Immature natural killer cell (primary cell): ENCODE results near the gene RPL39L. TPM values are rescaled to one million over a fixed set of nuclear protein-coding genes. Genes with fewer than 3 reads are reported as not detected.

Experiments used
- DNase-seq, 3 donors: peaks; one replicate each; pipeline ENCODE4 v3.0.0; 2022; ENCODE audit warnings: mixed read lengths in 1 of 3
- H3K27ac Mint-ChIP-seq, 6 donors: one replicate each; pipeline ENCODE4 v1.8.0; 2020; ENCODE audit warnings: mixed read lengths in 6 of 6, mild to moderate bottlenecking in 5 of 6, inconsistent platforms in 4 of 6, moderate library complexity in 3 of 6
- H3K27me3 Mint-ChIP-seq, 3 donors: one replicate each; pipeline ENCODE4 v1.8.0; 2020 to 2021; ENCODE audit warnings: low read depth in 3 of 3, mild to moderate bottlenecking in 3 of 3, mixed read lengths in 3 of 3, moderate library complexity in 3 of 3, inconsistent platforms in 1 of 3
- H3K36me3 Mint-ChIP-seq, 3 donors: one replicate each; pipeline ENCODE4 v1.8.0; 2020; ENCODE audit warnings: mixed read lengths in 3 of 3, inconsistent platforms in 2 of 3, mild to moderate bottlenecking in 2 of 3
- H3K4me1 Mint-ChIP-seq, 2 donors: one replicate each; pipeline ENCODE4 v1.8.0; 2020; ENCODE audit warnings: inconsistent platforms in 2 of 2, mild to moderate bottlenecking in 2 of 2, mixed read lengths in 2 of 2, moderate library complexity in 1 of 2
- H3K4me3 Mint-ChIP-seq, 5 donors: one replicate each; pipeline ENCODE4 v1.8.0; 2020; ENCODE audit warnings: mild to moderate bottlenecking in 5 of 5, mixed read lengths in 5 of 5, inconsistent platforms in 3 of 5, moderate library complexity in 3 of 5
- H3K9me3 Mint-ChIP-seq, 6 donors: one replicate each; pipeline ENCODE4 v1.8.0; 2020; ENCODE audit warnings: mild to moderate bottlenecking in 6 of 6, mixed read lengths in 6 of 6, inconsistent platforms in 4 of 6, moderate library complexity in 3 of 6
- polyA plus RNA-seq, 3 donors: library from polyadenylated mRNA; unstranded; fragments of 300-500 nt; fragmentation: Illumina TruSeq; gene quantifications; one replicate each; pipeline ENCODE4 v1.2.3, GENCODE V29; 2021

RPL39L gene
- polyA plus RNA-seq, 3 donors from 2014 or later = 15.3 to 33.5 (median 31.8) TPM

DNA sequence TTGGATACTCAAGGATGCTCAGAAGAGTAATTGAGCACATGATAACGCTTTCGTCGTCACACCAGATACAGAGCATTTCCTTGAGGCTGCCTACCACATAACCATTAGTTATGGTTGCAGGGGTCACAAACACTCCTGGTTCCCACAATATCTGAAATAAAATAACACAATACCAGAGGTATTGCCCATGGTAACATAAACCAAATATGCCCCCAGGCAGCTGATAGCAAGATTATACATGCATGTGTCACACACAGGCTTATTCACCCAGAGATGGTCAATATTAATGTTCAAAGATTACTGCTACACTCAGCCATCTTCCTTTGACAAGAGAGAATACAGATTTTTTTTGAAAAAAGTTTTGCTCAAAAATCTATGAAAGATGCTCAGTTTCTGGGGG lies 7.3 kb downstream of the RPL39L start:
- DNase-seq = no peak
- peaks cover 50 to 57% of the 10 kb centered on the region in 2 donors for H3K4me1 Mint-ChIP-seq
- H3K9me3 Mint-ChIP-seq = peaks cover 0 to 3% (median 0%) of the 10 kb centered on the region in 6 donors
- peaks cover 7 to 14% (median 11%) of the 10 kb centered on the region in 3 donors for H3K36me3 Mint-ChIP-seq
- peaks cover 4 to 9% (median 4%) of the 10 kb centered on the region in 3 donors for H3K27me3 Mint-ChIP-seq
- no peak overlapping the region for H3K4me3 Mint-ChIP-seq
- H3K27ac Mint-ChIP-seq = peak overlapping the region; percentile 75 to 100 (median 98)

DNA sequence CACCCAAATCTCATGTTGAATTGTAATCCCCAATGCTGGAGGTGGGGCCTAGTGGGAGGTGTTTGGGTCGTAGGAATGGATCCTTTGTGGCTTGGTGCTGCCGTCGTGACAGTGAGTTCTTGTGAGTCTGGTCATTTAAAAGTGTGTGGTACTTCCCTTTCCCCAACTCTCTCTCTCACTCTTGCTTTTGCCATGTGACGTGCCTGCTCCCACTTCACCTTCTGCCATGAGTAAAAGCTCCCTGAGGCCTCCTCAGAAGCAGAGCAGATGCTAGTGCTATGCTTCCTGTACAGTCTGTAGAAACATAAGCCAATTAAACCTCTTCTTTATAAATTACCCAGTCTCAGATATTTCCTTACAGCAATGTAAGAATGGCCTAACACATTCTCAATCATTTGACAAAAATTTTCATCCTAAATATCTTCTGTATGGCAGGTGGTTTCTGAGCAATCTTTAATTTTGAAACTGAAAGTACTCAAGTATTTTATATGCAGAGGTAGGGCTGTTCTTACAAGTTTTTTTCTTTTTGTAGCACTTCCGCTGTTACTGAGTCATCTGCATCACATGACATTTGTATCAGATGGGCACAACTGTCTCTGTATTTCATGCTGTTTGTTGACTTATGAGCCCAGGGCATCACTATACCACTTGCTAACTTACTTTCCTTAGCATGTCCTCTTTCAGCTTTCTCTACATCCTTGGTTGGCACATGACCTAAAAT lies 8.8 kb downstream of the RPL39L start:
- H3K9me3 Mint-ChIP-seq = peaks cover 0 to 3% (median 0%) of the 10 kb centered on the region in 6 donors
- H3K27me3 Mint-ChIP-seq = peaks cover 4 to 9% (median 7%) of the 10 kb centered on the region in 3 donors
- H3K4me1 Mint-ChIP-seq = peaks cover 52 to 54% of the 10 kb centered on the region in 2 donors
- peak overlapping the region; percentile 68 to 83 (median 78) for H3K4me3 Mint-ChIP-seq
- peak overlapping the region; percentile 94 to 100 (median 98) for H3K27ac Mint-ChIP-seq
- DNase-seq = peak; percentile 81 to 85 (median 83)
- H3K36me3 Mint-ChIP-seq = peaks cover 4 to 13% (median 6%) of the 10 kb centered on the region in 3 donors

DNA sequence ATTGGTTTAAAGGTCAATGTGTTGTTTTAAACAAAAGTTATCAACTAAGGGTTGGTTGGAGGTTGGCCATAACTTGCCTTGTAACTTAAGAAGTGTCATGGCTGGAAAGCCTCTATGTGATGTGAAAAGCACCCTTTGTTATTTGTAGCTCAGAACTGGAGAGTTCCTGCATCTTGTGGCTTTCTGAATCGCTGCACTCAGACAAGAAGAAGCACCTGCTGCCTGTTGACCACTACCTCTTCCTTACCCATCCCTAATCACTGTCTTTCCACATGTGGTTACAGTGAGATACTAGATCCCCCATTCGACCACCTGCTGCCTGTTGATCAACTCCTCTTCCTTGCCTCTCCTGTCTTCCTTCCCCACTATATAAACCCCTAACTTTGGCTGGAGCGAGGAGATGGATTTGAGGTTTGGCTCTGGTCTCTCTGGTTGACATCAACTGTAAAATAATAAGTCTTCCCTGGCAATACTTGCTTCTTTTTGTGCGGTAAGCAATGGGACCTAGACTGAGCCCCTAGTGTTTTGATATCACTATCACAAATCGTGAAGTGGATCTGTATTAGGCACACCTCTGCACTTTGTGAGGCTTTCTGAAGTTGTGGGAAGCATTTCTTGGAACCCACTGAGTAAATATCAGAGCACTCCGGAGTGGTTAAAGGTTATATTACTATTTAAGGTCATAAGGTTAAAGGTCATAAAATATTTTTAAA lies 13.8 kb downstream of the RPL39L start:
- H3K27ac Mint-ChIP-seq = peak overlapping the region in 1 of 6 donors; percentile 23
- H3K4me3 Mint-ChIP-seq = no peak overlapping the region
- no peak for DNase-seq
- H3K36me3 Mint-ChIP-seq = peaks cover 0 to 8% (median 2%) of the 10 kb centered on the region in 3 donors
- H3K27me3 Mint-ChIP-seq = peaks cover 0 to 4% (median 4%) of the 10 kb centered on the region in 3 donors
- H3K9me3 Mint-ChIP-seq = no peaks in the 10 kb centered on the region
- peaks cover 21 to 24% of the 10 kb centered on the region in 2 donors for H3K4me1 Mint-ChIP-seq

DNA sequence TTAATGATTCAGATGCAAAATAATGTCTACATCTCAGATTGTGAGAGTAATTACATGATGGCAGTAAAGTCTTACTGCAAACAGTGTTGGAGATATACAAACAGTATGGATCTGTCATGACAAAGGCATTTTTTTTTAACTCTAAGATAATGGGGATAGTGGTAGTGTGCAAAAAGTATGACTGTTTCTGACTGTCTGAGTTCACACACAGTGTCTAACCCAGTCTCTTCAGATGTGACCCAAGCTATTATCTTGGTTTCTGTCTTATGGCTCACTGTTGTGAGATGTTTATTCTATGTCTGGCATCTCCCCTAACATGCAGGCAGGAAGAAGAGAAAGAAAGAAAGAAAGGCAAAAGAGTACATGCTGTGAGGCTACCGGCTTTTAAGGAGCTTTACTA lies 17.0 kb downstream of the RPL39L start:
- Mint-ChIP-seq H3K27me3 (peaks cover 0 to 2% (median 0%) of the 10 kb centered on the region in 3 donors), H3K4me3 (no peak overlapping the region), H3K27ac (peak overlapping the region in 1 of 6 donors; percentile 20), H3K9me3 (no peaks in the 10 kb centered on the region), H3K4me1 (peaks cover 4 to 6% of the 10 kb centered on the region in 2 donors), H3K36me3 (peaks cover 0 to 15% (median 0%) of the 10 kb centered on the region in 3 donors)
- DNase-seq = no peak

DNA sequence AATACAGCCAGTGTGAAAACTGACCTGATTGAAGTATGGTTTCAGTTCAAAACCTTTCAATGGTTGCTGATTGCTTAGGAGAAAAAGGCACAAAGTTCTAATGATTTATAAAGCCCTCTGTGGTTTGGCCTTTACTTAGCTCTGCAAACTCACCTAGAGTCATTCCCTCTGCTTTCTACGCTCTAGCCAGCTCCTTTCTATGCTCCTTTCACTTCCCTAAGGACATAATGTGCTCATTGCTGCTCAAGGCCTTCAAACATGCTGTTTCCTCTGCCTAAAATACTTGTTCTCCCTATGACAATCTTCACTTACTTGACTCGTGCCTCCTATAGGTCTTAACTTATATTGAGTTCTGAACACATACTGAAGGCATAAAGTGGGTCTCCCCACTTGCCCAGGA lies 19.0 kb downstream of the RPL39L start:
- DNase-seq = no peak
- H3K4me1 Mint-ChIP-seq = peaks cover under 1 to 2% of the 10 kb centered on the region in 2 donors
- H3K36me3 Mint-ChIP-seq = peaks cover 0 to 12% (median 0%) of the 10 kb centered on the region in 3 donors
- H3K27me3 Mint-ChIP-seq = no peaks in the 10 kb centered on the region
- peak overlapping the region in 1 of 6 donors; percentile 32 for H3K27ac Mint-ChIP-seq
- no peaks in the 10 kb centered on the region for H3K9me3 Mint-ChIP-seq
- no peak overlapping the region for H3K4me3 Mint-ChIP-seq

DNA sequence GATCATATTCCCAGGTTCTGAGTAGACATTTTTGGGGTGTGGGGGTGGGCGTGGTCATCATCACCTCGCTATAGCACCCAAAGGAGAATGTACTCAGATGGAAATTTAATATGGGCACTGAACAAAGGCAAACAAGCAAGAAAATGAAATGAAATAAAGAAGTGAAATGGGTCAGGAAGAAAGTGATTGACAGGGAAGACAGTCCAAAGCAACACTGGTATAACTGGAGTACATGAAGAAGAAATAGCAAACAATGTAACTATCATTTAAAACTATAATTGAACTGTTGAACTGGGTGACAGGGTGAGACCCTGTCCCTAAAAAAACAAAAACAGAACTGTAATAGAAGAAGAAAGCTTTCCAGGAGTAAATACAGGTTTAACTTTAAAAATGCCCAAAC lies 24.8 kb downstream of the RPL39L start:
- DNase-seq = no peak
- Mint-ChIP-seq H3K27ac (no peak overlapping the region), H3K27me3 (peaks cover 0 to 2% (median 2%) of the 10 kb centered on the region in 3 donors), H3K9me3 (no peaks in the 10 kb centered on the region), H3K4me1 (peaks cover 0 to 7% of the 10 kb centered on the region in 2 donors), H3K4me3 (no peak overlapping the region), H3K36me3 (peaks cover 0 to 9% (median 0%) of the 10 kb centered on the region in 3 donors)

DNA sequence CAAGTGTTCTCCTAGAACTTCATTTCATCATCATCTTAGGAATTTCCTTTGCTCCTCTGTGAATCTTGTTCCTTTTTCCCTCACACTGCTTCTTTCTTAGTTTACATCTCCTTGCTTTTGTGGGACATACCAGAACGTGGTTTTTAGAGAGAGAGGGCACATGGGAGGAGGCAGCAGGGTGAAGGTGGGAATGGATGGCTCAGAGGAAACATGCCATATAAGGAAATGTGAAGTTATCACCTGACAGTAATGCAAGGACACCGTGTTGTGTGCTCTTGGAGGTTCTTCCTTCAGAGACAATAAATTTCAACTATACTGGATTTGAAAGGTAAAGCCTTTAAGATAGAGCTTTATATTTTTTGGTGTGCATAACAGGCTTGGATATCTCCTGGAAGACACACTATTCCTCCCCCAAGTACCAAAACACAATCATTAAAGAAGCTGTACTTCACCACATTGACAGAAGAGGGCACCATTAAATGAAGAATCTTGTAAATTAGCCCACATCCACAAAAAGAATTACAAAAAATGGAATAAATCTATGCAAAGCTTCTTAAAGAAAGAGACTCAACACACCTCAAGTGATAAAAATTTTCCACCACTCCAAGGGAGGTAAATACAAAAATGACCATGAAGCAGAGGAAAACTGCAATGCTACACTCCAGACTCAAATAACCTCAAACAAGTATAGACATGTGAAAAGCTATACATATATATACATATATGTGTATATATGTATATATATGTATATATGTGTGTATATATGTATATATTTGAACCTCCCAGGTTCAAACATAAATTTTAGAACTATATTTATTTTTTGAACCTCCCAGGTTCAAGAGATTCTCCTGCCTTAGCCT lies 26.1 kb downstream of the RPL39L start:
- peak; percentile 37 to 49 (median 43) for DNase-seq
- peaks cover 0 to 5% (median 0%) of the 10 kb centered on the region in 3 donors for H3K36me3 Mint-ChIP-seq
- no peak overlapping the region for H3K27ac Mint-ChIP-seq
- H3K4me3 Mint-ChIP-seq = no peak overlapping the region
- peaks cover 0 to 2% (median 2%) of the 10 kb centered on the region in 3 donors for H3K27me3 Mint-ChIP-seq
- peaks cover 0 to 7% of the 10 kb centered on the region in 2 donors for H3K4me1 Mint-ChIP-seq
- no peaks in the 10 kb centered on the region for H3K9me3 Mint-ChIP-seq

DNA sequence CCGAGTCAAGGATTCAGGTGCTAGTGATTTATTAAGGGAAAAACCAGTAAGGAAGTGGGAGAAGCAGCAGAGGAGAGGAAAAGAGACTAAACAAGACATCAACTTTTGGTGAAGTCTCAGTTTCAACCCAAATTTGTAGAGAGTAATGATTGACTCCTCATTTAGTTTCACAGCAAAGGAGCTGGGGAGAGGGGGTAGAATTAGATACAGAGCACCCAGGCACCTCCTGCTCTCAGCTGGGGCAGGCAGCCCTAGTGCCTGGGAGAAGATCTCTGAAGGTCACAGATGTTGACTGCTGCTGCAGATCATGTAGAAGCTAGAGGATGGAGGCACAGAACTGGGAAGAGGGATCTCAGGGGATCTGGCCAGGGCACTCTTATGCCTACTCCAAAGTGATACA lies 29.1 kb downstream of the RPL39L start:
- no peak overlapping the region for H3K4me3 Mint-ChIP-seq
- H3K36me3 Mint-ChIP-seq = no peaks in the 10 kb centered on the region
- peaks cover 2 to 5% (median 3%) of the 10 kb centered on the region in 3 donors for H3K27me3 Mint-ChIP-seq
- DNase-seq = no peak
- no peak overlapping the region for H3K27ac Mint-ChIP-seq
- no peaks in the 10 kb centered on the region for H3K9me3 Mint-ChIP-seq
- H3K4me1 Mint-ChIP-seq = peaks cover 3 to 15% of the 10 kb centered on the region in 2 donors

DNA sequence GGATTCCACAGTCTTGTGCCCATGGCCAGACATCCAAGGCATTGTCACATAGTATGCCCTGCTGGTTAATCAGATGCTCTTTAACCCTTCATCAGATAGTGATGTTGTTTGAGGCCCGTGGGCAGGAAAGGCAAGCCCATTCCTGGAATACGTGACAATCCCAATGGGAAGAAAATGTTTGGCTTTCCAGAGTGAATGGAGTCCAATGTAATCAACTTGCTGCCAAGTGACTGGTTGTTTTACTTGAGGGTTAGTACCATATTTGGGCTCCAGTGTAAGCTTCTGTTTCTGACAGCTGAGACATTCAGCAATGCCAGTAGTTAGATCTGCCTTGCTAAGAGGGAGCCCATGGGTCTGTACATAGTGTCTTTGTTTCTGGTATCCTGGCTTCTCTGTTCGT lies 31.3 kb downstream of the RPL39L start:
- Mint-ChIP-seq H3K27me3 (peaks cover 7 to 12% (median 11%) of the 10 kb centered on the region in 3 donors), H3K4me3 (no peak overlapping the region), H3K36me3 (no peaks in the 10 kb centered on the region), H3K4me1 (peaks cover 17 to 28% of the 10 kb centered on the region in 2 donors), H3K27ac (no peak overlapping the region), H3K9me3 (no peaks in the 10 kb centered on the region)
- no peak for DNase-seq

DNA sequence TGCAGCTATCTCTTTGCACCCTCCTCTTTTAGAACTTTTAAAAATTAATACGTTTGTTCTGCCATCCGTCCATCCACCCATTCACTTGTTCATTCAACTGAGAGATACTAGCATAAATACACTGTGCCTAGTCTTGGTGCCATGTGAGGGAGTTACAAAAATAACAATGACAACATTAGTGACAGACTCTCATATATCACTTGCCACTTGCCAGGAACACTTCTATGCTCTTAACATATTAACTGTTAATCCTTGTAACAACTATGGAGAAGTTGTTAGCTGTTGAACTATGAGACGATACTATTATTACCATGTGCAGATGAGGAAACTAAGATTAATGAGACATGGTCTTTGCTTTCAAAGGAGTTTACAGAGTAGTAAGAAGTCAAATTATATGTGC lies 33.6 kb downstream of the RPL39L start:
- Mint-ChIP-seq H3K4me1 (peaks cover 32 to 48% of the 10 kb centered on the region in 2 donors), H3K9me3 (no peaks in the 10 kb centered on the region), H3K27ac (no peak overlapping the region), H3K4me3 (peak overlapping the region in 2 of 5 donors; percentile 53 to 68), H3K27me3 (peaks cover 9 to 12% (median 9%) of the 10 kb centered on the region in 3 donors), H3K36me3 (no peaks in the 10 kb centered on the region)
- no peak for DNase-seq

DNA sequence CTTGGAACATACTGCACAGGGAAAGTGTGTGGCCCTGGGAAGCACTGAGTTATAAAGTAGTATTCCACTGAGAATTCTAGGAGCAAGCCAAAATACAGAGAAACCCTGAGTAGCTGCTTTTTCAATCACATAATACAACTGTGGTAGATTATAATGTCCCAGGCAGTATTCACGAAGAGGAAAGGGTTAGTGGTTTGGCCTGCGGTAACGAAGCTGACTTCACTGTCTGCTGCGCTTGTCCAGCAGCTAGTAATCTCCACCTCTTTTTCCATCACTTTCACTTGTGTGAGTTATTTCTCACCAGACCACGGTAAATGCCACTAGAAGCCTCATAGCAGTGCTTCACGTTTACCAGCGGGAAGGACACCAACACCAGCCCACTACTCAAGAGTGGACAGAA lies 34.4 kb downstream of the RPL39L start:
- peak; percentile 67 to 74 (median 69) for DNase-seq
- Mint-ChIP-seq H3K4me1 (peaks cover 32 to 52% of the 10 kb centered on the region in 2 donors), H3K4me3 (peak overlapping the region; percentile 34 to 71 (median 65)), H3K27me3 (peaks cover 7 to 12% (median 9%) of the 10 kb centered on the region in 3 donors), H3K9me3 (no peaks in the 10 kb centered on the region), H3K36me3 (no peaks in the 10 kb centered on the region), H3K27ac (peak overlapping the region in 4 of 6 donors; percentile 21 to 43 (median 28))

DNA sequence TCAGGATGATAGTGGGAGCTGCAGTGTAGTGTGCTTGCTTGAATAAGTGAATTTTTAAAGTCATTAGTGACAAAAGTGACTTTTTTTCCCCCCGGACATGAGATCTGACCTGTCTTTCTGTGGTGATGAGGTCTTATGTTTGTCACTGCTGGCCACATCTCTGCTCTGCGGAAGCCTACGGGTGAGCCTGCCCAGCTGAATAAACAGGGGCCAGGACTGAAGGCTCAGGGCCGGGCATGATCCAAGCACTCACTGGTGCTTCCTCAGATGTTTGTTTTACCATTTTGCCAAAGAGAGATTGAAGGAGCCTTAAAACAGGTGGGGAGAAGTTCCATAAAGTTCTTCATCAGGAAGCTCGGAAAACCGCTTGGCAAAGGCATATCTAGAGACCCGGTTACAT lies 35.0 kb downstream of the RPL39L start:
- Mint-ChIP-seq H3K9me3 (no peaks in the 10 kb centered on the region), H3K36me3 (no peaks in the 10 kb centered on the region), H3K4me1 (peaks cover 32 to 52% of the 10 kb centered on the region in 2 donors), H3K27ac (peak overlapping the region in 1 of 6 donors; percentile 43), H3K27me3 (peaks cover 7 to 12% (median 9%) of the 10 kb centered on the region in 3 donors), H3K4me3 (peak overlapping the region in 4 of 5 donors; percentile 34 to 71 (median 68))
- DNase-seq = no peak

DNA sequence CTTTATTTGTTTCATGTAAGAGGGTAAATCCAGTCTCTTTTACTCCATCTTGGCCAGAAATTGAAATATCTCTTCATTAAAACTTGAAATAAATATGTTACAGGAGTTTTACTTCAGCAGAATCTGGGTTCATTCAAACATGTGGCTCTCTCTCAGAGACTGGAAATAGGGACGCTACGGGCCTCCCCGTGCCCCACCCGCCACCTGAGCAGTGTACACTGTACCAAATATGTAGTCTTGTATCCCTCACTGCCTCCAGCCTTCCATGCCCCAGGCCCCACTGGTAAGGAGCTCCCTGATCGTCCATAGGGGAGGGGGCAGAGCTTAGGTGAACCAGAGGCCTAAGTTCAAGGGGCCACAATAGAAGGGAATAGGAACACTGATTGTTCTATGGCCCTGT lies 36.0 kb downstream of the RPL39L start:
- no peak overlapping the region for H3K27ac Mint-ChIP-seq
- DNase-seq = no peak
- no peaks in the 10 kb centered on the region for H3K36me3 Mint-ChIP-seq
- peaks cover 32 to 52% of the 10 kb centered on the region in 2 donors for H3K4me1 Mint-ChIP-seq
- H3K4me3 Mint-ChIP-seq = peak overlapping the region in 1 of 5 donors; percentile 38
- H3K9me3 Mint-ChIP-seq = peaks cover 0 to 1% (median 0%) of the 10 kb centered on the region in 6 donors
- H3K27me3 Mint-ChIP-seq = peaks cover 7 to 12% (median 9%) of the 10 kb centered on the region in 3 donors
